C4-2B (cell line): ENCODE results near the gene PSMG1.

Experiments used
- H3K27ac ChIP-seq: fragments of 450-650 bp; 2 replicates; pipeline ENCODE4 v1.5.1; 2017
- ZFX ChIP-seq: fragments of 450-650 bp; IDR thresholded peaks from 2 replicates; pipeline ENCODE4 v1.6.1; 2017
- TF ChIP-seq, protein P1 (sequence below): fragments of 450-650 bp; conservative IDR thresholded peaks from 2 replicates; pipeline ENCODE4 v1.5.1; 2017; ENCODE audit warnings: mild to moderate bottlenecking

The PSMG1 gene

GRCh38 chr21:39197448-39198233 lies 14.4 kb upstream of the PSMG1 start:
- no peak overlapping the region for H3K27ac ChIP-seq

GRCh38 chr21:39196838-39197237 lies 13.6 kb upstream of the PSMG1 start:
- TF ChIP-seq, protein P1, sequence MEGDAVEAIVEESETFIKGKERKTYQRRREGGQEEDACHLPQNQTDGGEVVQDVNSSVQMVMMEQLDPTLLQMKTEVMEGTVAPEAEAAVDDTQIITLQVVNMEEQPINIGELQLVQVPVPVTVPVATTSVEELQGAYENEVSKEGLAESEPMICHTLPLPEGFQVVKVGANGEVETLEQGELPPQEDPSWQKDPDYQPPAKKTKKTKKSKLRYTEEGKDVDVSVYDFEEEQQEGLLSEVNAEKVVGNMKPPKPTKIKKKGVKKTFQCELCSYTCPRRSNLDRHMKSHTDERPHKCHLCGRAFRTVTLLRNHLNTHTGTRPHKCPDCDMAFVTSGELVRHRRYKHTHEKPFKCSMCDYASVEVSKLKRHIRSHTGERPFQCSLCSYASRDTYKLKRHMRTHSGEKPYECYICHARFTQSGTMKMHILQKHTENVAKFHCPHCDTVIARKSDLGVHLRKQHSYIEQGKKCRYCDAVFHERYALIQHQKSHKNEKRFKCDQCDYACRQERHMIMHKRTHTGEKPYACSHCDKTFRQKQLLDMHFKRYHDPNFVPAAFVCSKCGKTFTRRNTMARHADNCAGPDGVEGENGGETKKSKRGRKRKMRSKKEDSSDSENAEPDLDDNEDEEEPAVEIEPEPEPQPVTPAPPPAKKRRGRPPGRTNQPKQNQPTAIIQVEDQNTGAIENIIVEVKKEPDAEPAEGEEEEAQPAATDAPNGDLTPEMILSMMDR, result no peak
- no peak for TF ChIP-seq ZFX

More at GRCh38 chr21:39197448-39198233, 14.4 kb upstream of the PSMG1 start:
- TF ChIP-seq, protein P1, result no peak
- TF ChIP-seq ZFX, result no peak

DNA sequence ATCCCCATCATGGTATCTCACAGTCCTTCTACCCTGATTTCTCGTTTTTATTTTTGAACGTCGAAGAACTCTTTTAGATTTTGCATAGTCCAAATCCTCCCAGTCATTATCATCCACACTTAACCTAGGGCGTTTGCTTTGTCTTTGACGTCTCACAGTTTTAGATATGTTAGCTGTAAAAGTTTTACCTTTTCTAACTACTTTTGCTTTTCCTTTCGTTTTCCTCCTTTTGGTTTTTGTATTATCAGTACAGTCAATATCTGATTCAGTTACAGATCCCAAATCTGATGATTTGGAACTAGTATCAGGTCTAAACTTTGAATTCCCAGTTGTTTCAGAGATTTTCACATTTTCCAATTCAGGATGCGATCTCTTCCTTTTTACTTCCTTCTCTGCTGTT lies 13.1 kb upstream of the PSMG1 start:
- TF ChIP-seq, protein P1, result no peak
- TF ChIP-seq ZFX, result no peak
- no peak overlapping the region for H3K27ac ChIP-seq

More at GRCh38 chr21:39196838-39197237, 13.6 kb upstream of the PSMG1 start:
- no peak overlapping the region for H3K27ac ChIP-seq

DNA sequence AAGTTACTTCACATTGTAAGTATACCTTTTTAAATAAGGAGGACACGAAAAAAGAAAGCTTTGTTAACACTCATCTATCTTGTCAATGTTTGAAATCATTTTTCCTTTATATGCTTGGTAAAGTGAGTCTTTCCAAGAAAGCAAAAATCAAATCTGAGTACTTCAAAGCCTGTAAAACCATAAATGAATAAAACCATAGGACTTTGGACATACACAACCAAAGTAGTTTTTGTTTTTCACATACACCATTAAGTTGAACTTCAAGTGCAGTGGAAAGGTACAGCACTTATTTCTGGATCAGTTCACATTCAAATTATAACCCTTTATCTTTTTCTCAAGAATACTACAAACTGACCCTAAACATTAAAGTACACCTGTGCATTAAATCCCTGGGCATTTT lies 10.1 kb upstream of the PSMG1 start:
- no peak for TF ChIP-seq ZFX
- TF ChIP-seq, protein P1, result no peak
- no peak overlapping the region for H3K27ac ChIP-seq

DNA sequence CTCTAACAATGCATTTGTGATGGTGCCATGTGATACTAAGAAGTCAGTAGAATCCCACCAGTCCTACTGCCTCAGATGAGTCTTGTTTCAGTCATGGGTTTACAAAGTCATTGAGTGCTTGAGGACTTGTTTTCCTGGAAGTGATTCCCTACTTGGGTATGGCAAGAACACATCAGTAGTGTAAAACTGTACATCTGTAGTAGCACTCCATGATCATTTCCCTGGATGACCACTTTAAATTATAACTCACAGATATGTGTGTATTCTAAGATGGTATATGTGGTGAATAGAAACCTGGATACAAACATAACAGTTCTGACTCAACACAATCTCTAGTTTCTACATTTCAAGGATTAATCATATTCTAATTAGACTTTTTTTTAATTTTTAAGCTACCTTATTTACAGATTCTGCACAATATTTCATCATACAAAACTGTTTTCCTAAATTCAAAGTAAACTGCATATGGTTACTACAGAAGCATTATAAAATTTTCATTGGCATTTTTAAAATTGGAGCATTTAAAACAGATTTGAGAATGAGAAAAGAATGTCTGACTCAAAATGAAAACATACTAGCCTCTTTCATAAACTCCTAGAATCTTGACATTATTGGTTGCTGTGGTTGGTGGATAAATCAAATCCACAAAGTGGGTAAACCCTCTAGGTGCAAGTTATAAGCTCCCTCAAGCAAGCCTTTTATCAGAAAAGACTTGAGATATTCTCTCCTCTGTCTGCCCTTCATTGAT lies 6.8 kb upstream of the PSMG1 start:
- no peak overlapping the region for H3K27ac ChIP-seq
- TF ChIP-seq, protein P1, result no peak
- TF ChIP-seq ZFX, result no peak

GRCh38 chr21:39188521-39189139 lies 5.4 kb upstream of the PSMG1 start:
- no peak overlapping the region for H3K27ac ChIP-seq
- TF ChIP-seq, protein P1, result no peak
- no peak for TF ChIP-seq ZFX

DNA sequence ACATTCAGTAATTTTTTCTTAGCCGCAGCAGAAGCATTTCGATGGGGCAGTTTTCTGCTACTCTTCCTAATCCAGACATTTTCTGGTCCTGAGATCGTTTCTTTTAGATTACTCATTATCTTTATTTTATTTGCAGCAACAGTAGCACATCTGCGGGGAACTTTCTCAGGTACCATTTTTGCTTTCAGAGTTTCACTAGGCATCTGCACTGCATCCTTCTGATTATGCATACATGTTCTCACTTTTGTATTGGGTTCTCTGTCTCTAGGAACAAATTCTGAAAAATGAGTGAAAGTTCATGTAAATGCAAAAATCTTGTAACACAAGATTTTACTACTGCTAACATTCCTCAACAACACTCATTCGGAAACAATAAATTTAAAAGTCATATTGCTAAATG lies 3.9 kb upstream of the PSMG1 start:
- no peak for TF ChIP-seq ZFX
- TF ChIP-seq, protein P1, result no peak
- no peak overlapping the region for H3K27ac ChIP-seq
